Measurements from ENCODE around the gene QRFPR. TPM values are rescaled to one million over a fixed set of nuclear protein-coding genes. Genes with fewer than 3 reads are reported as not detected.

QRFPR gene
- total RNA-seq, 4 donors from 2014 or later = 3.0 TPM; not detected in 3

GRCh38 chr4:121373841-121374240, 7.0 kb downstream of the QRFPR start:
- DNase-seq = no peak
- intact Hi-C loops (cut with DNase I; ENCODE audit: low total_unique reads) = no loop called here
- no peak overlapping the region for H3K27ac ChIP-seq
- H3K4me3 ChIP-seq = no peak overlapping the region
- TF ChIP-seq POLR2A (IDR thresholded peaks at IDR 0.05) = no peak
- TF ChIP-seq, protein P1, sequence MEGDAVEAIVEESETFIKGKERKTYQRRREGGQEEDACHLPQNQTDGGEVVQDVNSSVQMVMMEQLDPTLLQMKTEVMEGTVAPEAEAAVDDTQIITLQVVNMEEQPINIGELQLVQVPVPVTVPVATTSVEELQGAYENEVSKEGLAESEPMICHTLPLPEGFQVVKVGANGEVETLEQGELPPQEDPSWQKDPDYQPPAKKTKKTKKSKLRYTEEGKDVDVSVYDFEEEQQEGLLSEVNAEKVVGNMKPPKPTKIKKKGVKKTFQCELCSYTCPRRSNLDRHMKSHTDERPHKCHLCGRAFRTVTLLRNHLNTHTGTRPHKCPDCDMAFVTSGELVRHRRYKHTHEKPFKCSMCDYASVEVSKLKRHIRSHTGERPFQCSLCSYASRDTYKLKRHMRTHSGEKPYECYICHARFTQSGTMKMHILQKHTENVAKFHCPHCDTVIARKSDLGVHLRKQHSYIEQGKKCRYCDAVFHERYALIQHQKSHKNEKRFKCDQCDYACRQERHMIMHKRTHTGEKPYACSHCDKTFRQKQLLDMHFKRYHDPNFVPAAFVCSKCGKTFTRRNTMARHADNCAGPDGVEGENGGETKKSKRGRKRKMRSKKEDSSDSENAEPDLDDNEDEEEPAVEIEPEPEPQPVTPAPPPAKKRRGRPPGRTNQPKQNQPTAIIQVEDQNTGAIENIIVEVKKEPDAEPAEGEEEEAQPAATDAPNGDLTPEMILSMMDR (IDR thresholded peaks at IDR 0.05) = no peak
- H3K4me1 ChIP-seq = no peaks in the 10 kb centered on the region
- H3K27me3 ChIP-seq = peaks cover 0 to 2% of the 10 kb centered on the region in 2 donors
- H3K9me3 ChIP-seq = no peaks in the 10 kb centered on the region
- H3K36me3 ChIP-seq = no peaks in the 10 kb centered on the region

DNA sequence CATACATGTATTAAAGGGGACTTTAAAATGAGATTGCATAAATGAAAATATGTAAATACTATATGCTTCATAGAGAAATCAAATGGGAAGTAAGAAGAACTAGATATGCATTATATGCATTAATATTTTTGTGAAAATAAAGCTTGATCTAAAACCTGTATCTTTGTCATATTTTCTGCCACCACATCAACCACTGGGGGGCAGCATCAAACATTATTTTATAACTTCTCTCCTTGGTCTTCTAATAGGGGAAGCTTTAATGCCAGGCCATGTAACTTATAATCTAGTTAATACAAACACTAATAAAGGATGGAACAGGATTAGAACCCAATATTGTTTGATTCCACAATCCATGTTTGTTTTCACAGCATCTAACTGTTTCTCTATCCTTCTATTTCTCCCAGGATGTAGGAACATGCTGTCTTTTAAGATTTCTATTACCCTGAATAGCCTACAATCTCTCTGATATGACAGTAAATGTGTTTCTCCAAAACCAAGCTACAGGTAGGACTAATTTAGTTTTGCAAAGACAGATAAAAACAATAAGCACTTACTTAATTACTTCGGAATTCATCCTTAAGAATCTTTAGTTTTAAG, 10.0 kb downstream of the QRFPR start:
- Histone ChIP-seq H3K9me3 (no peaks in the 10 kb centered on the region), H3K27ac (no peak overlapping the region), H3K4me1 (no peaks in the 10 kb centered on the region), H3K36me3 (no peaks in the 10 kb centered on the region), H3K27me3 (no peaks in the 10 kb centered on the region), H3K4me3 (no peak overlapping the region)
- peak in 1 of 2 donors; percentile 24 for DNase-seq
- TF ChIP-seq, protein P1 (IDR thresholded peaks at IDR 0.05) = peak; percentile 29 to 43 (median 32)
- TF ChIP-seq POLR2A (IDR thresholded peaks at IDR 0.05) = no peak
- intact Hi-C loops (cut with DNase I; ENCODE audit: low total_unique reads) = no loop called here

GRCh38 chr4:121360495-121360894, 20.3 kb downstream of the QRFPR start:
- no peak for DNase-seq
- Histone ChIP-seq H3K9me3 (no peaks in the 10 kb centered on the region), H3K4me3 (no peak overlapping the region), H3K4me1 (no peaks in the 10 kb centered on the region), H3K27ac (no peak overlapping the region), H3K36me3 (no peaks in the 10 kb centered on the region), H3K27me3 (no peaks in the 10 kb centered on the region)
- intact Hi-C loops (cut with DNase I; ENCODE audit: low total_unique reads) = no loop called here
- TF ChIP-seq POLR2A (IDR thresholded peaks at IDR 0.05) = no peak
- TF ChIP-seq, protein P1 (IDR thresholded peaks at IDR 0.05) = no peak

DNA sequence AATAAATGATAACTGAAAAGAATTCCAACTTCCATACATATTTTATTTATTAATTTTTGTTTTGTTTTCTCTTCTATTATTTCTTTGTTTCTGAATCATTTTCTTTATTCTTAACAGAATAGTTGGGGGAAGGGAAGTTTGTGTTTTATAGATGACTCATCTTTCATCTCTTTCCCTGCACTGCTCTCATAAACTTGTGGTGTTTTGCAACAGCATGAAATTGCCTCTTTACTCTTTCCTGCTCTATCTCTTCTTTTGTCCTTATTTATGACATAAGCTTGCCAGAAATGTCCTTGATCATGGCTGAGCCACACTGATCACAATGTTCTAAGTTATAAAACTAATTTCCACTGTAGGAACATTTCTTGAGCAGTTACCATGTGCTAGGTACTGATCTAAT, 22.3 kb downstream of the QRFPR start:
- Histone ChIP-seq H3K9me3 (no peaks in the 10 kb centered on the region), H3K4me1 (no peaks in the 10 kb centered on the region), H3K4me3 (no peak overlapping the region), H3K27me3 (no peaks in the 10 kb centered on the region), H3K27ac (no peak overlapping the region), H3K36me3 (no peaks in the 10 kb centered on the region)
- intact Hi-C loops (cut with DNase I; ENCODE audit: low total_unique reads) = no loop called here
- no peak for DNase-seq
- TF ChIP-seq, protein P1 (IDR thresholded peaks at IDR 0.05) = no peak
- no peak for TF ChIP-seq POLR2A (IDR thresholded peaks at IDR 0.05)

DNA sequence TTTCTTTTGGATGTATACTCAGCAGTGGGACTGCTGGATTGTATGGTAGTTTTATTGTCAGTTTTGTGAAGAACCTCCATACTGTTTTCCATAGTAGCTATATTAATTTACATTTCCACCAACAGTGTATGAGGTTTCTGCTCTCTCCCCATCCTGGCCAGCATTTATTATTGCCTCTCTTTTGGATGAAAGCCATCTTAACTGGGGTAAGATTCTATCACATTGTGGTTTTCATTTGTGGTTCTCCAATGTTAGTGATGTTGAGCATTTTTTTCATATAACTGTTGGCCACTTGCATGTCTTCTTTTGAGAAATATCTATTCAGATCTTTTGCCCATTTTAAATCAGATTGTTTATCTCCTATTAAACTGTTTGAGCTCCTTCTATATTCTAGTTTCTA, 27.6 kb downstream of the QRFPR start:
- H3K36me3 ChIP-seq = no peaks in the 10 kb centered on the region
- H3K4me3 ChIP-seq = no peak overlapping the region
- H3K4me1 ChIP-seq = no peaks in the 10 kb centered on the region
- intact Hi-C loops (cut with DNase I; ENCODE audit: low total_unique reads) = no loop called here
- TF ChIP-seq, protein P1 (IDR thresholded peaks at IDR 0.05) = no peak
- no peak for TF ChIP-seq POLR2A (IDR thresholded peaks at IDR 0.05)
- no peak overlapping the region for H3K27ac ChIP-seq
- DNase-seq = no peak
- H3K27me3 ChIP-seq = no peaks in the 10 kb centered on the region
- no peaks in the 10 kb centered on the region for H3K9me3 ChIP-seq

Data from uterus (tissue), 4 donors.